HG03066 (cell line): Measurements from ENCODE around the gene ZBTB20.
"Not testable (repeated sequence)": the region's sequence is repeated elsewhere in the genome, so short reads cannot be mapped to it uniquely, and the experiment has no call there.

ENCODE experiments used
- ATAC-seq: cut with Tn5 transposase; IDR thresholded peaks from one replicate; pipeline ENCODE4 v1.9.1; 2021; ENCODE audit warnings: low read depth; ENCODE audit not compliant: unreplicated experiment

Gene ZBTB20

DNA sequence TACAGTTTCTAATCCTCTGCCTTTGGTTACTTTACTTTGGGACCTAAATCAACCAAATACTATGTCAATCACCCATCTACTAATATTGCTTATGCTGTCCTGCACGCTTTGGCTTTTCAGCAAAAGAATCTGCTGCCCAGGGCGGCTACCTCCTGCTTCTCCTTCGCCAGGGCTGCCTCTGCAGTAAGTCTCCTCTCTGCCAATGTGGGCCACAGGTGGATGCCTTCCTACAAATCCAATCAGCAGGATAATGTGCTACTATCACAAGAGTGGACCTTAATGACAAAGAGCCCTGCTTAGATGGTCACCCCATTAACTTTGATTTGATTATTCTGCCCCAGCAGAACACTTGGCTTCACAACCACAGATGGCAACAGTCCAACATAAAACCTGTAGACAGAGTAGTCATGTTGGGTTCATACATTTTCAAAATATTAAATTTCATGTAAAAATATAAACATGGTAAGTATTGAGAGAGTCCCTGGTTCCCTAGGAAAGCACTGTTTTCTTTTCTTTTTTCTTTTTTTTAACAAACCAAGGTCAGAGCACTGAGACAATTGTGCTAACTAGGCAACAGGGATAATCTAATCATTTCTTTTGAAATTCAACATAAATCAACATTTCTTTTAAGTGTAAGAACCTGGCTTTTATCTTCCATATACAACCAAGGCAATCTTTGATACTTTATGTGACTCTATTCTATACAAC, 298.3 kb downstream of the ZBTB20 start:
- no peak for ATAC-seq

DNA sequence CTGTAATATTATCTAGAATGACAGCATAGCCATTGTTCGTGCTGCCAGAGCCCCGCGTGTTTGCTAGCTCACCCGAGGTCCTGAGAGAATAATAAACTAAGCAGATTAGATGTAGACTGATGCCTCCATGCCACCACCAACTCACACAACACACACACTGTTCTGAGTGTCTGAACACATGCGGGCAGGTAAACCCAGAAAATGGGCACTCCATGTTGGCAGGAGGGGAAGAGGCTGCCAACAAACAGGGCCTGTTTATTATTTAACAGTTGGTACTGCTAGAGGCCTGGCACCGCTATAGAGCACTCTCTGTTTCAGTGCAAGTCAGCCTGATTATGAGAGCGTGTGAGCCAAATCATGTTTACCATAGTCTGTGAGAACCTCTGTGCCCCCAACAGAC, 299.0 kb downstream of the ZBTB20 start:
- no peak for ATAC-seq

DNA sequence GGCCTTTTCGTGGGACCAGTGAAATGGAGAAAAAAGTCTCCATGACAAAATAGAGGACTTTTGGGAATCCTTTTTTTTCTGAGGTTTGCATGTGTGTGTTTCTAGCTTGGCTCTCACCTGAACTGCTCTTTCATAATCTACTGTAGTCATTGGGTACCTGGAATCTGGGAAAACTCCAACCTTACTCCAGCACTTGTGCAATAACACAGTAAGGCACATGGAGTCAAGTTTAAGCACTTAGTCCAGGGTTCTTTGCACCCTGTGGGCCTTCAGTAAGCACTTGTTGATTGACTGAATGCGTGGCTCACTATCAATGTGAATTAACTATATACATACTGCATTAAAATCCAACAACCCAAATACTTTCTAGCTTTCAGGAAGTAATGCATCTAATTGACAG, 299.5 kb downstream of the ZBTB20 start:
- ATAC-seq = no peak

DNA sequence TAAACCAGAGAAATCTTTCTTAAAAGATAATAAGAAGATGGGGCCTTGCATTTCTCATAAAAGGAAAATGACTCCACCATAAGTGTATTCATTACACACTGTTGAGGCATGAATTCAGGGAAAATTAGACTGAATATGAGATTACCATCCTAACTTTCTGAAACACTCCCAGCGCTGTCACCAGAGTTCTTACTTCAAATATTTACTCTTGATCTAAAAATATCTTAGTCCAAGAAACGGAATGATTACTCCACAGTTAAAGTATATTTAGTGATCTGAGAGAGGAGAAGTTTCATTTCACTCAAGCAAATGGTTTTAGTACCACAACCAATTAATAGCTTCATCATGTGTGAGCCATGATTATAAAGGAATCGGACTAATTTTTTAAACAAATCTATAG, 300.3 kb downstream of the ZBTB20 start:
- ATAC-seq = no peak

DNA sequence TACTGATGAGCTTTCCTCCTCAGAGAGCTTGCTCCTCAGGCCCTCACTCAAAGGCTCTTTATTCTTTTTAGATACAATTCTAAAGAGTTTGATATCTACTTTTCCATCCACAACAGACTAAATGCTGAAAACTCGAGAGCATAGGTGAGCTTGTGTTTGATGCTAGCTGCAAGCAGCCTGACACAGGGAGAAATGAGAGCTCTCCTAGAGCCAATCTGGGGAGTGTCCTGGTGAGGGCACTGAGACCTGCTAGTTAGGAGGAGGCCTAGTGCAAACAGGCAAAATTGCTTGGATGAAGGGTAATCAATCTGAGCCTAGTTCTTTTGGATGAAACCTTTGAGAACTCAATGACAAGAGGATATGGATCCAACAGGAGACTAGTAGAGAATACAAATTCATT, 300.8 kb downstream of the ZBTB20 start:
- no peak for ATAC-seq

DNA sequence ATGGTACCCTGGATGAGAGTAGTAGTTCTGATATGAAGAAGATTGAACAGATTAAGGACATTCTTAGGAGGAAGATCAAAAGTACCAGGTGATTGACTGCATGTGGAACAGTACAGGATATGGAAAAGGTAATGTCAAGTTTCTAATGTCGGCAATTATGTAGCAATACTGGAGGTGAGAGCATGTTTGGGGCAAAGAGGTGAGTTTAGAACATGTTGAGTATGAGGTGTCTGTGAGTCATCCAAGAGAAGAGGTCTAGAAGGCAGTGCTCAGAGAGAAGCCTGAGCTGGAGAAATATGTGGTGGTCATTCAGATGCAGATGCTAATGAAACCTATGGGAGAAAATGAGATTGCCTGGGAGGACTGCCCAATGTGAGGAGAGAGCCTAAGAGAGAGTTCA, 305.6 kb downstream of the ZBTB20 start:
- no peak for ATAC-seq

DNA sequence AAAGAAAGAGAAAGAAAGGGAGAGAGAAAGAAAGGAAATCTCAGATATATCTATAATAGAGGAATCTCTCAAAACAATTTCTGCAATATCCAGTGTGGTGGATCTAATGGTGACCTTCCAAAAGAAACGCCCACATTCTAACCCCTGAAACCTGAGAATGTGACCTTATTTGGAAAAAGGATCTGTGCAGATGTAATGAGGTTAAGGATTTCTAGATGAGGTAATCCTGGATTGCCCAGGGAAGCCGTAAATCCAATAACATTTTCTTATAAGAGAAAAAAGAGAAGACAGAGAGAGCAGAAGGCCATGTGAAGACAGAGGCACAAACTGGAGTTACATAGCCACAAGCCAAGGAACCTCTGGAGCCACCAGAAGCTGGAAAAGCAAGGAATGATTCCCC, 307.6 kb downstream of the ZBTB20 start:
- no peak for ATAC-seq

DNA sequence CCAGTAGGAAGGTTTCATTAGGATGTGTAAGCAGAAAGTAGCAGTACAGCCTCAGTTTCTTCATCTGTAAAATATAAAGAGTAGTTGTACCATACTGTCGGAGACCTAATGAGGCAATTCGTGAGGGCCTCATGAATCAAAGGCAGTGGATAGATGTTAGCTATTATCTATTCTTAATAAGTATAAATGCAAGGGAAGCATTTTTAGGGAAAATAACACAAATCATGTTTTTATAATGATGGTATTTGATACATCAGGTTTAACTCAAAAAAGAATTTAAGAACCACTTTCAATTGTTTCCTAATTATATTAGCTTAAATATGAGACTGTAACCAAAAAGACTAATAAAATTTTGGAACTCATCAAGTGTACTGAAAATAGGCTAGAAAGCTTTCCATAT, 309.1 kb downstream of the ZBTB20 start:
- ATAC-seq = no peak

DNA sequence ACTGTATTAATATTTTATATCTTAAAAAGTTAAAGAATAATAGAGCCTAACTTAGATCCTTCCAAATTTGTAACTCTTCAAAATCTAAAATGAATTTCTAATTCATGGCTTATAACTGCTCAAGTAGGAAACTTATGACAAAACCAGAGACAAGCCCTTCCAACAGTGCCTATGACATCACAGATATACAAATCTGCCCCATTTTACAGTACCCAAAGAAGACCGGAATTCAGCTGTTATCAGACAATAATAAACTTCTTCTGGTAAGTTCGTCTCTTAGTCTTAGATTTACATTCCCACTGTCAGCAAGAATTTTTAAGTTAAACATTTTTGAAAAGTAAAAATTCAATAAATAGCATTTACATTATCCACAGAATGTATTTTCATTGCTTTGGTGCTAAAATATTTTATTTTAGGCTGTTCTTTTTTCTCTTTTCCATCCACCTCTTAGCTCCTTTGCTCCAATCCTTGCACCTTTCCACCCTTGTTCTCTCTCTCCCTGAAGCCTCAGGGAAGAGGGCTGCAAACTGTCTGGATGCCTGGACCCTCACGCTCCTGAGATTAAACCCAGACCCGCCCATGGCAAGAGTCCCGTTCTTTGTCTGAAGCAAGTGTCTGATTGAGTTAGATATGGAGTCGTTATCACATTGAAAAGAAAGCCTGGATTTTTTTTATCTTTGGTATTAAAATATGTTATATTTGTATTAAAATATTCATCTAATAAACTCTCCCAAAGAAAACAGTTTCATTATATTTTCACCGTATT, 312.7 kb downstream of the ZBTB20 start:
- no peak for ATAC-seq

DNA sequence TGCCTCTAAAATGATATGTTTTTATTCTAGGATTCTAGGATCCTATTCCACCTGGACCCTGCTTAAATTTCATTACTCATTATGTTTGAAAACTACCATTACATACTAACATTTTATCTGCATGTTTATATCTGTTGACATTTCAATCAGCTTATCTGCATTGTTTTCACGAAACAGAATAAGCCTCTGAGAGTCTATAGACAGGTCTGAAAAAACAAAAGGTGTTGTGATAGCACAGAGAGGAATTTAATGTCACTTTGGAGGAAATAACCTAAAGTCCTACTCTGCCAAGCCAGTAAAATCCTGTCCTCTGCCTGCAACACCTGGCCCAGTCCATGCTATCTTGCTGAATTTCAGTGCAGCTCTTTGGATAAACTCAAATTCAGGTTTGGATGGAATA, 315.2 kb downstream of the ZBTB20 start:
- no peak for ATAC-seq

DNA sequence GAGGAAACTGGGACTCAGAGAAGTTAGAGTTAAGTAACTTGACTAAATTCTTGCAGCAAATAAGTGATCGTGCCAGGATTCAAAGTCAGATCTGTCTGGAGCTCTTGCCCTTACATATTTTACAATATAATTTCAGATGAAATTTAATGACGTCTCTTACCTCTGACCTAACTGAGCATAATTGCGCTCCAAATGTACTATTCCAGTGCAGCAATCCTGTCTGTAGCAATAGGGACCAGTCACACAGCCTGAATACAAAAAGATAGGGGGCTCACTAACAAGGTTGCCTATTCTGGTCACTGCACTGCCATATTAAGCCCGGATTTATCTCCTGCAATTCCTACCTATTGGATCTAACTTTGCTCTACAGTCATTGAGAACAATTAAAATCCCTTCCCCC, 316.4 kb downstream of the ZBTB20 start:
- ATAC-seq = no peak

DNA sequence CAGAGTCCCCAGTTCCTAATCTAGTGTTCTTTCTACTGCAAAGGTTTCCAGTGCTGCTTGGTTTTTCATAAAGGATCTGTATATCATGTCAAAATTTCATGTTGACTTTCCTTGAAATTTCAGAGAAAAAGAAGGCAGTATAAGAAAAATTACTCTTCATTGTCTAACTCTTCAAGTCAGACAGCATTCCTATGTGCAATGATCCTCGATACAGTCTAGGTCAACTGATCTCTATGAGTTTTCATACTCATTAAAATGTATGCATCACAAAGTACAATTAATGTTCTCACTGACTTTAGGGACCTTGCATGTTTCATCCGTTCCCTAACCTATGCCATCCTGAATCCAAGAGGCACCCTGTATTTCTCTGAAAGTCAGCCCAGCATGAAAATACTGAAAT, 317.3 kb downstream of the ZBTB20 start:
- no peak for ATAC-seq

DNA sequence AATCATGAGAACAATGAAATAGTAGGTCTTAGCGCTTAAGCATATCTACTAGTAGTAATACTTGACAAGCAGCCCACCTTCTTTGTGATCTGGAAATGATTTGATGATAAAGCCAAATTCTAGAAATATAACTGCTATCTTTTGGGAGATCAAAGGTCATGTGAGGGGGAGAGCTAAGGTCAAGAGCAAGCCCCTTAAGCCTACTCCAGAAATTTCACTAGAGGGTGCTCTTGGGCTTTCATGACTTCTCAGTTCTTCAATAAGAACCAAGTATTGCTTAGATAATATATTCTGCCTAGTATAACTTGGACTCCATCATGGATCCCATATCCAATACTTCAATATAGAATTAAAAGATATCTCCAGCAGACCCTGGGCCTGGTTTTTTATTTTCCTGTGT, 319.6 kb downstream of the ZBTB20 start:
- ATAC-seq = no peak

DNA sequence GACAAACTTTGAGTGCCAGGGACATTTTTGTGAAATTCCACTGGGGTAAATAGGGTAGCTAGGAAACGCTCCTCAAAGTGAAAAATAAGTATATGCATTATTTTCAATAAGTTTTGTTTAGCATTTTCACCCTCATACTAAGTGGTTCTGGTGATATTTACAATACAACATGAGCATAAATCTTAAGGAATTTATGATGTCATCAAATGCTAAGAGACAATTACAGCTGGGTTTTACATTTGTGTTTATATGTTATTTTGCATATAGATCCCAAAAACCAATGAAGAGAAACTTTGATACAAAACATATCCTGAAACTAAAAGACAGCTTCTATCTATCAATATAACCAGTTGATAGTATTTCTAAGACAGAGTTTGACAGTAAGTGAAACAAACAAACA, 323.1 kb downstream of the ZBTB20 start:
- ATAC-seq = no peak

DNA sequence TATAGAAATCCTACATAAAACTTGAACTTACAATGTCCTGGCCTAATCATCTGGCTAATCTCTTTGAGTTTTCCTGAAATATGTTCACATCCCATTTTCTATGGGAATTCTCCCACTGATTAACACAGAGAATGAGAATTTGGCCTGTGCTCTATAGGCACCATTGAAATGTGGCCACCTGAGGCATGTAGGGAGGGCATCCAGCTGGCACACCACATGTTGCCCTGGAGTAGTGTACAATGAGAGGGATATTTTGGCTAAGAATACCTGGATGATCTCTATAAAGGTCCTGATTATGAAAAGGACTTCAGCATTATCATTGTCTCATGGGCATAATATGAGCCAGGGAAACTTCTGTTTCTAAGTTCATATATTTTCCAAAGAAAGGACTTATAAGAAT, 324.0 kb downstream of the ZBTB20 start:
- no peak for ATAC-seq

DNA sequence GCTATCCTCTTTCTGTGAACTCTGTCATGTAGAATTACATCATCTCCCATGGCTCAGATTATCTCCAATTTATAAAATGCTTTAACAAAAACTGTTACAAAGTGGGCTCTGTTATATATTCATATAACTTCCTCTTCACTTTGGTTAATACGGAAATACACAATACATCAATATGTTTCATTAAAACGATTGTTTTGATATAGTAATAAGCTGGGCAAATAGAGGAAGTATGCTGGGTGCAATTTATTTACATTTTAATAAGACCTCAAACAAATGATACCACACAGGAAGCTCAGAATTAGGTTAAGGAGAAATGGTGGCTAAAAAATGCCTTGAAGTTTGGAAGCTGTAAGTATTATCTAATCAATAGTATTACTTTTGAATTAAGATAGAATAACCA, 331.0 kb downstream of the ZBTB20 start:
- no peak for ATAC-seq

DNA sequence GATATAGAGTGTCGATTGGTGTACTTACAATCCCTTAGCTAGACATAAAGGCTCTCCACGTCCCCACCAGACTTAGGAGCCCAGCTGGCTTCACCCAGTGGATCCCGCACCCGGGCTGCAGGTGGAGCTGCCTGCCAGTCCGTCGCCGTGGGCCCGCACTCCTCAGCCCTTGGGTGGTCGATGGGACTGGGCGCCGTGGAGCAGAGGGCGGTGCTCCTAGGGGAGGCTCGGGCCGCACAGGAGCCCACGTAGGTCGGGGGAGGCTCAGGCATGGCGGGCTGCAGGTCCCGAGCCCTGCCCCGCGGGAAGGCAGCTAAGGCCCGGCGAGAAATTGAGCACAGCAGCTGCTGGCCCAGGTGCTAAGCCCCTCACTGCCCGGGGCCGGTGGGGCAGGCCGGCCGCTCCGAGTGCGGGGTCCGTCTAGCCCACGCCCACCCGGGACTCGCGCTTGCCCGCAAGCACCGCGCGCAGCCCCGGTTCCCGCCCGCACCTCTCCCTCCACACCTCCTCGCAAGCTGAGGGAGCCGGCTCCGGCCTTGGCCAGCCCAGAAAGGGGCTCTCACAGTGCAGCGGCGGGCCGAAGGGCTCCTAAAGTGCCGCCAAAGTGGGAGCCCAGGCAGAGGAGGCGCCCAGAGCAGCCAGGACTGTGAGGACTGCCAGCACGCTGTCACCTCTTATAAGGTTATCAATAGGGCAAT, 334.4 kb downstream of the ZBTB20 start:
- not testable (repeated sequence) for ATAC-seq

DNA sequence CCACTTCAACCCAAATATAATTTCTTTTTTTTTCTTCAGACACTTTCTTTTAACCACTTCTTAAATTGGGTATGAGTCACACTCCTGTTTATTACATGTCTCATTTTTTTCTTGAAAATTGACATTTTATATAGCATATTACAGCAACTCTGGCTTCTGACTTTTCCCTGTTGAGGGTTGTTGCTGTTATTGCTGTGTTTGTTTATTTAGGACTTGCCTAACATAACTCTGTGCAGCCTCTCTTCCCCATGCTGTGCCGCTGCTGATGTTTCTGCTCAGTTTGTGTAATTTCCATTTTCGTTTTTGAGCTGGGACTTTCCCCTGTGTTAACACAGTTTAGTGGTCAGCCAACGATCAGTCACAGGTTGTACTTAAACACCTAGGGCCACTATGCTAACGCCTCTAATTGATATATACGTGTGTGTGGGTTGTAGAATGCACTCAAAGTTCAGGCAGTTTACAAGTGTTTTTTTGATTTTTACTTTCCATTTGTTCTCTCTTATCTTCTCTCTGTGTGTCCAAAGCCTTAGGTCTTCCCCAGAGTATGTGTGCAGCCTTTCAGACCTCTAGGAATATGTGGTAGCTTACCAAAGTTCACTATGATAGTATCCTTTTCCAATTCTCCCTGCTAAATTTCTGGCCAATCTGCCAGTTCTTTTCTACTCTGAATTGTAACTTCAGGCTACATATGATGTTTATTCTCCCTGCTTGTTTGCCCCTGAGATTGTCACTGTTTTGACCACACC, 337.2 kb downstream of the ZBTB20 start:
- peak; percentile 100 for ATAC-seq

DNA sequence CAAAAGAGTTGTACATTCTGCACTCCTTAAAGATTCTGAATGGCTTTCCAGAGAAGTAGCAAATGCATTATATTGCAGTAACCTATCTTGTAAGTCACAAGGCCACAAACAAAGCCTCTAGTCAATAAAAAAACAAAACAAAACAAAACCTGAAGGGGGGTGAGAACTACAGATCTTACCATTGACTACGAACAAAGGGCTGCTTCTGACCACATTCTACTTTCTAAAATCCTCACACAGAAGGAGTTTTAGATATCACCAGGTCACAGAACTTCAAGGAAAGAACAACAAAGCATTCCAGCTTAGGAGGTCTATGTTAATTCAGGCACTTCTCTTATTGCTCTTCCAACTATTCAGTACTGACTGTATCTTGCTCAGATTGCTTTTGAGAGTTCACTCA, 343.0 kb downstream of the ZBTB20 start:
- no peak for ATAC-seq

DNA sequence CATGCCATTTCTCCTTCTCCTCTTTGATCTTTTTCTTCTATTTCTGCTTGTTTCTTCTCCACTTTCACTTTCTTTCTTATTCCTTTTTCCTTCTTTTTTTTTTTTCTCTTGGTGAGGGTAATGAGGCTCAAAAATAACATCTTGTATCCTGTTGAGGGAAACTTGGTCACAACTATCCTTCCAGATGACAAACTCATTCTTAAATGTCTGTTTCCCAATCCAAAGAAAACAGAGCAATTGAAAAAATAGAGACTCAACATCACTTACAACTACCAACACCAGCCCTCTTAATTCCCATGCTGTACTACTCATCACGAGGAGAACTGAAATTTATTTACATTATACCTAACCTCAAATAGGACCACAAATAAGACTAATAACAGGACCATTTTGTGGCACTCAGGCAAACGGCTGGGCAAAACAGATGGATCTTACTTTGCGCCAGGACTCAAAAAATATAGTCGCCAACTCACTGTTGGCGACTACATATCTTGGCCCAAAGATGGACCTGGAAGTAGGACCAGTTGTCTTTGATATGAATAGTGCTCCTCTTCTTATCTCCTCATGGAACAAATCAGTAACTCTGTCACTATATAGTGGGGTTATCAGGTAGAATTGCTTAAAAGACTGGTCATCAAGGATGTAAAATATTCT, 343.9 kb downstream of the ZBTB20 start:
- no peak for ATAC-seq
